Ishikawa (cell line): Measurements from ENCODE around the gene CWF19L2.

Source experiments
- CEBPB ChIP-seq: IDR thresholded peaks from 2 replicates; pipeline ENCODE4 v1.6.1; 2012
- CREB1 ChIP-seq: IDR thresholded peaks from 2 replicates; pipeline ENCODE4 v1.6.1; 2012; ENCODE audit warnings: low read depth
- EGR1 ChIP-seq: IDR thresholded peaks from 2 replicates; pipeline ENCODE4 v1.6.1; 2012
- FOXM1 ChIP-seq: IDR thresholded peaks from 2 replicates; pipeline ENCODE4 v1.6.1; 2012; ENCODE audit warnings: low read depth, borderline replicate concordance
- MAX ChIP-seq: IDR thresholded peaks from 2 replicates; pipeline ENCODE4 v1.6.1; 2012
- NFIC ChIP-seq: IDR thresholded peaks from 2 replicates; pipeline ENCODE4 v1.6.1; 2012
- RAD21 ChIP-seq: IDR thresholded peaks from 2 replicates; pipeline ENCODE4 v1.6.1; 2012; ENCODE audit warnings: low read depth
- REST ChIP-seq: IDR thresholded peaks from 2 replicates; pipeline ENCODE4 v1.6.1; 2012; ENCODE audit warnings: low read depth, mild to moderate bottlenecking
- TAF1 ChIP-seq: IDR thresholded peaks from 2 replicates; pipeline ENCODE4 v1.6.1; 2012; ENCODE audit warnings: low read depth, mild to moderate bottlenecking
- USF1 ChIP-seq: IDR thresholded peaks from 2 replicates; pipeline ENCODE4 v1.6.1; 2012
- YY1 ChIP-seq: IDR thresholded peaks from 2 replicates; pipeline ENCODE4 v1.6.1; 2012; ENCODE audit warnings: low read depth

GRCh38 chr11:107482234-107482633, 24.6 kb upstream of the CWF19L2 start:
- no peak for TF ChIP-seq USF1
- TF ChIP-seq CEBPB: no peak
- no peak for TF ChIP-seq FOXM1
- TF ChIP-seq CREB1: no peak
- no peak for TF ChIP-seq TAF1
- TF ChIP-seq REST: no peak
- no peak for TF ChIP-seq RAD21
- no peak for TF ChIP-seq EGR1
- TF ChIP-seq YY1: no peak
- TF ChIP-seq MAX: no peak
- TF ChIP-seq NFIC: no peak
